Right kidney (tissue), 1 donor: ENCODE results near the gene WDR53.
"Not testable (repeated sequence)": the region's sequence is repeated elsewhere in the genome, so short reads cannot be mapped to it uniquely, and the experiment has no call there.

ENCODE experiments used
- DNase-seq: peaks from one replicate; pipeline ENCODE4 v3.0.0-alpha.2; 2016

The WDR53 gene

DNA sequence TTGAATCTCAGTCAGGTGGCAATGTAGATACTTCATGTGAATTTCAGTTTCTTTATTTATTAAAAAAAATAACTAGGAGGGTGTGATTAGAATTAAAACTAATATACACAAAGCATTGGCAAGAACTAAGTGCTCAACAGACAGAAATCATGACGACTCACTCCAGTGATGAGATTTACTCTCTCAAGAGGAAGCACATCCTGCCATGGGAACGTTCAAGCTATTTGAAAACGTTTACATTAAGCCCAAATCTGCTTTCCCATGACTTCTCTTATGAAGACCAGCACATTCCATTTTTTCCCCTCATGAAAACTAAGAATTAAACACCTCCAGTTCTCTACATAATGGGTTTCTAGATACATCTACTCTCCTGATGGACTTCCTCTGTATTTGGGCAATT lies 8.5 kb downstream of the WDR53 start:
- DNase-seq = no peak

- DNase-seq = no peak
Observed at GRCh38 chr3:196558476-196558875, 9.9 kb downstream of the WDR53 start.

GRCh38 chr3:196557236-196557635 lies 11.1 kb downstream of the WDR53 start:
- DNase-seq = no peak

DNA sequence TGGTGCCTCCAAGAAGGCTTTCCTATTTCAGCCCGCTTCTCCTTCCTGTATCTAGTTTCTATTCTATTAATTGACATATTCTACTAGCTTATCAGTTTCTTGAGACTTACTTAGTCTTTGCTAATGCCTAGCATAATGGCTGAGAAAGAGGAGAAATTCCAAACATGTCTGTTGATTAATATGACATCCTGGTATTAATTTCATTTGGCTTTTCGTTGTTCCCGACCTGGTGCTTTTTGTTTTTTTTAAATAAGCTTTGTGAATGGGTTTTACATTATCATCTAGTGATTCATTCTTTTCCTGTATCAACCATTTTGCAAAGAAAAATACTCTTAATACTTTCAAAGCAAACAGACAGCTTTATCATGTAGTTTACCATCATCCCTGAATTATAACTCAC lies 13.1 kb downstream of the WDR53 start:
- no peak for DNase-seq

DNA sequence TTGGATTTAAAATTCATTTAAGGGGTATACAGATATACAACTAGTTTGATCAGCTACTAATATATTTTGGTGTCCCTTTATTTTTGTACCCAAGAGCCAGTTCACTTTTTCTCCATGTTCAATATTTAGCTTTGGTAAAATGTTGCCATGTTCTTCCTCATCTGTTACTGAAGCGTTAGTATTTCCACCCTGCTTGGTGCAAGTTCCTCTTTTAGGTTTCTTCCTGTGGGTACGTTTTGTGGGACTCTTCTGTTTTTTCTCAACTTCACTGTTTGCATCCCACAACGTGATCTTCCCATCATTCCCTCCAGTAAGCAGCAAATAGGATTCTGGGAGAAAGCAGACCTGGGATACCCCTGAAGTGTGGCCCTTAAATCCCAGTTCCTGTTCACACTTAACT lies 14.1 kb downstream of the WDR53 start:
- no peak for DNase-seq

DNA sequence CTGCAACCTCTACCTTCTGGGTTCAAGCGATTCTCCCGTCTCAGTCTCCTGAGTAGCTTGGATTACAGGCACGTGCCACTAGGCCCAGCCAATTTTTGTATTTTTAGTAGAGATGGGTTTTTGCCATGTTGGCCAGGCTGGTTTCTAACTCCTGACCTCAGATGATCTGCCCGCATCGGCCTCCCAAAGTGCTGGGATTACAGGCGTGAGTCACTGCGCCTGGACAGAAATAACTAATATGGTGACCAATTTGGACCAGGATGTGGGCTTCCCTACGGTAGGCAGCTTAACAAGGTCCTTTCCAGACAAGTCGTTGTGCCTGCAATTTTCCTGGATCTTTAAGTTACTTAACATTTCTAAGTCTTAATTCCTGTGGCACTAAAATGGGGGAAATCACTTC lies 14.8 kb downstream of the WDR53 start:
- no peak for DNase-seq

- DNase-seq = no peak
Observed at GRCh38 chr3:196552253-196552652, 16.1 kb downstream of the WDR53 start.

- DNase-seq = not testable (repeated sequence)
Observed at GRCh38 chr3:196550172-196550571, 18.2 kb downstream of the WDR53 start.

- DNase-seq = not testable (repeated sequence)
Observed at GRCh38 chr3:196549312-196549711, 19.0 kb downstream of the WDR53 start.

DNA sequence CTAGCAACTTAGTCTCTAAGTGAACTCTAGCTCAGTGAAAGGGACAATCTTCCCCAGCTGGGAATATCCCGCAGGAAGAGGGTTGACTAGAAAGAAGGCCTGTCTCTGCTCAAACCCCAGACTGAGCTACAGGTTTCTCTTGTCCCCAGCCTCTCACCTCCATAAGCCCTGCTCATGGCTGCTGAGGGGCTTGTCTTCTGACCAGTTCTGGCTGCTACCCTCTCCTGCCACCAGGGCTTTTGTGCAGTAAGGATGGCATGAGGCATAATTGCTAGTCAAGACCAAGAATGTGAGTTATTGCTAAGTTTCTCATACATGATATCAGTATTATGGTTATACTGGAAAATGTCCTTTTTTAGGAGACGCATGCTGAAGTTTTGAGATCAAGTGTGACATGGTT lies 21.3 kb downstream of the WDR53 start:
- DNase-seq = no peak

DNA sequence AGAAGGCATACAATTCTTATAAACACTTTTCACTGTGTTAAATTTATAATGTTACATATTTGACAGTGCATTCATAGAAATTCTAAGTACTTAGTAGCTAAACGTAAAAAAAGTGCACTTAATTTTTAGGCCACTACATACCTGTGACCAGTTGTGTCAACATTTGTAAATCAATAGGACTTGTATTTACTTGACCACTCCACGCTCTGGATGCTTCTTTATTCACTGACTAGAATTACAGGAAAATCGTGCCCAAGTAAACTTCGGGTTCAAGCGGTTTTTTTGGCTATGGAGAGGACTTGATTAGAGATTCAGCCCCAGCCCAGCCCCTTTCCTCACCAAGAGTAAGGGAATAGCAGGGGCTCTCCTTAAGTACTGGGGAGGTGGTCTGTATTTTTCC lies 21.8 kb downstream of the WDR53 start:
- DNase-seq = no peak

DNA sequence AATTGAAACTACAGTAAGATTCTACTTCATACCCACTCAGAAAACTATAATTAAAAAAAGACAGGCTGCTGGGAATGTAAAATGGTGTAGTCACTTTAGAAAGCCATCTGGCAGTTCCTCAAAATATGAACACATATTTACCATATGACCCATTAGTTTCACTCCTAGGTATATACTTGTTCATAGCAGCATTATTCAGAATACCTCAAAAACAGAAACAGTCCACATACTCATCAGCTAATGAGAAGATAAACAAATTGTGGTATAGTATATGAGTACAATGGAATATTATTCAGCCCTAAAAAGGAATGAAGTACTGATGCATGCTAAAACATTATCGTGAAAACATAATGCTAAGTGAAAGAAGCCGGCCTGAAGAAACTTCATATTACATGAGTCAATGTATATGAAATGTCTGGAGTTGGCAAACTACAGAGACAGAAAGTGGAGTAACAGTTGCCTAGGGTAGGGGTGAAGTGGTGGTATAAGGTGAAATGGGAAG lies 23.8 kb downstream of the WDR53 start:
- no peak for DNase-seq

DNA sequence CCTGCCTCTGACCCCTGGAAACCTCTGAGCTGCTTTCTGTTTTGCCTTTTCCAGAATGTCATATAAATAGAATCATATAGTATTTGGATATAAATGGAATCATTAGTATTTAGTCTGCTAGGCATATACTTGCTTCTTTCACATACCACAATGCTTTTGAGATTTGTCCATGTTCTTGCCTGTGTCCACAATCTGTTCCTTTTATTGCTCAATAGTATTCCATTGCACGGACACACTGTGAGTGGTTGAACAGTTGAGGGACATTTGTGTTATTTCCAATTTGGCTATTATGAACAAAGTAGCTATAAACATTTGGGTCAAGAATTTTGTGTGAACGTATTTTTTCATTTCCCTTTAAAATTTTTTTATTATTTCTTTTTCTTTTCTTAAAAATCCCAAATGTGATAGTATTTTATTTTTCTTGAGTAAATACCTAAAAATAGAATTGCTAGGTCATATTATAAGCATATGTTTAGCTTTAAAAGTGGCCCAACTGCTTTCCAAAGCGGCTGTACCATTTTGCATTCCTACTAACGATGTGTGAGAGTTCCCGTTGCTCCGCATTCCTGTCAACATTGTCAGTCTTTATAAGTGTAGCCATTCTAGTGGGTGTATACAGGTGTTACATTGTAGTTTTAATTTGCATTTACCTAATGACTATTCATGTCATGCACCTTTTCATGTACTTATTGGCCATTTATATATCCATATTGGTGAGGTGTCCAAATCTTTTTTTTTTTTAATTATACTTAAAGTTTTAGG lies 26.5 kb downstream of the WDR53 start:
- no peak for DNase-seq

- DNase-seq = no peak
Observed at GRCh38 chr3:196537319-196537984, 30.9 kb downstream of the WDR53 start.

DNA sequence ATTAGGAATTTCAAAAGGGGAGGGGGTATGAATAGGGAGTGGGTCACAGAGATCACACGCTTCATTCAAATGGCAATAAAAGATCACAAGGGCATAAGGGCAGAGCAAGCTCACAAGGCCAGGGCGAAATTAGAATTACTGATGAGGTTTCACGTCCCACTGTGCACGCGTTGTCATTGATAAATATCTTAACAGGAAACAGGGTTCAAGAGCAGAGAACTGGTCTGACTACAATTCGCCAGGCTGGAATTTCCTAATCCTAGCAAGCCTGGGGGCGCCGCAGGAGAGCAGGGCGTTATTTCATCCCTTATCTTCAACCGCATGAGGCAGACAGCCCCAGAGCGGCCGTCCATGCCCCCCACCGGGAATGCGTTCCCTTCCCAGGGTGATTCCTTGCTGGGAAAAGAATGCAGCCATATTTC lies 35.1 kb downstream of the WDR53 start:
- DNase-seq = no peak

DNA sequence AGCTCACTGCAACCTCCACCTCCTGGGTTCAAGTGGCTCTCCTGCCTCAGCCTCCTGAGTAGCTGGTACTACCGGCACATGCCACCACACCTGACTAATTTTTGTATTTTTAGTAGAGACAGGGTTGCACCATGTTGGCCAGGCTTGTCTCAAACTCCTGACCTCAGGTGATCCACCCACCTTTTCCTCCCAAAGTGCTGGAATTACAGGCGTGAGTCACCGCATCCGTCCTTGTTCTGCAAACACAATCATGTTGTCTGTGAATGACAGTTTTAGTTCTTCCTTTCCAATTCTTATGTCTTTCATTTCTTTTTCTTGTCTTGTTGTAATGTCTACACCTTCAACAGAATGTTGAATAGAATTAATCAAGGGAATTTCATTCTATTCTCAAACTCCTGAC lies 36.9 kb downstream of the WDR53 start:
- no peak for DNase-seq

DNA sequence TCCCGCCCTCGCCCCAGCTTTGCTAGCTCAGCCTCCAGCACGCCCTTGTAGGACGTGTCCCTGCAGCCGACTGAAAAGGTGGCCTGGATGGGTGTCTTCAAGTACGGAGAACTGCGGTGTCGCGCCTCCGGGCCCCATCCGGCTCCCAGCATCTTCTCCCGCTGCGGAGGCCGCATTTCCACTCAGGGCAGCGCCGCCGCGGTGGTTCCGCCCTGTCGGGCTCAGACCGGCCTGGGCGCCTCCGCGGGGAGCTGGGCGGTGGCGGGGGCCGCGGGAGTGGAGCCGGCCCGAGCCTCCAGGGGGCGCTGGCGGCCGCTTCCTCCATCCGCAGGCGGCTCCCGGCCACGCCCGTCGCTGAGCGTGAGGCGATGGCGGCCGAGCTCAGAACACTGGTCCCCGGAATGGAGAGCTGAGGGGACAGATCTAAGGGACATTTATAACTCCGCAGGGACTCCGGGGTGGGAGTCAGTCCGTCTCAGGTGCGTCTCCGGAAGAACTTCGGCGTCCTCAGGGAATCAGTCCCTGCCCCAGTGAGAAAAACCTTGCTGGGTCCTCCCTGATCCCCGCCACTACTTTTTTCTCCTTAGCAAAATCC lies 39.6 kb downstream of the WDR53 start:
- DNase-seq = peak; percentile 86

DNA sequence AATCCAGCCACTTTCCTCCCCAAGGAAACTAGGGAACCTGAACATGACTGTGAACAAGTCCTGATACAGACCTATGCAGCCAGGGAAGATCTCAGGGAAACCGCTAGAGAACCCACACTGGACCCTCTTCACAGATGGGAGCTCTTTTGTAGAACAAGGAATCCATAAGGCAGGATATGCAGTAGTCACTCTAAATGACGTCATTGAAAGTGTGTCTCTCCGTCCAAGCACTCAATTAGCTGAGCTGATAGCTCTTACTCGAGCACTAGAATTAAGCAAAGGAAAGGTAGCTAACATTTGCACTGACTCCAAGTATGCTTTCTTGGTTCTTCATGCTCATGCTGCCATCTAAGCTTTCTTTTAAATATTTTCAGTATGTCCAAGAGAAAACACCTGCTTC lies 43.2 kb downstream of the WDR53 start:
- no peak for DNase-seq

DNA sequence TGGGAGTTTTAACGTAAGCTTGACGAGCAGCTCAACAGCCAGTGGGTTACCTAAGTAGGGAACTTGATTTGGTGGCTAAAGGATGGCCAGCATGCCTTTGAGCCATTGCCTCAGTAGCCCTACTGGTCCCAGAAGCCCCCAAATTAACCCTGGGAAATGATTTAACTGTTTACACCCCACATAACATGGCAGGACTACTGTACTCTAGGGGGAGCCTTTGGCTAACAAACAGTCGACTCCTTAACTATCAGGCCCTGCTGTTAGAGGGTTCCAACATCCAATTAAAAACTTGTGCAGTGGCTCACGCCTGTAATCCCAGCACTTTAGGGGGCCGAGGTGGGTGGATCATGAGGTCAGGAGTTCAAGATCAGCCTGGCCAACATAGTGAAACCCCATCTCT lies 43.8 kb downstream of the WDR53 start:
- DNase-seq = no peak

DNA sequence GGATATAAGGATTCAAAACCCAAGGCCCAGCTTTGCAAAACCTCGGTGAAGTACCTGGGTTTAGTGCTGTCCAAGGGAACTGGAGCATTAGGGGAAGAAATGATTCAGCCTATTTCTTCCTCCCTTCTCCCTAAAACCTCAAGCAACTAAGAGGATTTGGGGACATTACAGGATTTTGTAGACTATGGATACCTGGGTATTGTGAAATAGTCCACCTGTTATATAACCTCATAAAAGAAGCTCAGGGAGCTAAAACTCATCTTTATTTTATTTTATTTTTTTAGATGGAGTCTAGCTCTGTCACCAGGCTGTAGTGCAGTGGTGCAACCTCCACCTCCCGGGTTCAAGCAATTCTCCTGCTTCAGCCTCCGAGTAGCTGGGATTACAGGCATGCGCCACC lies 44.5 kb downstream of the WDR53 start:
- no peak for DNase-seq

- DNase-seq = not testable (repeated sequence)
Observed at GRCh38 chr3:196521291-196521690, 47.1 kb downstream of the WDR53 start.

DNA sequence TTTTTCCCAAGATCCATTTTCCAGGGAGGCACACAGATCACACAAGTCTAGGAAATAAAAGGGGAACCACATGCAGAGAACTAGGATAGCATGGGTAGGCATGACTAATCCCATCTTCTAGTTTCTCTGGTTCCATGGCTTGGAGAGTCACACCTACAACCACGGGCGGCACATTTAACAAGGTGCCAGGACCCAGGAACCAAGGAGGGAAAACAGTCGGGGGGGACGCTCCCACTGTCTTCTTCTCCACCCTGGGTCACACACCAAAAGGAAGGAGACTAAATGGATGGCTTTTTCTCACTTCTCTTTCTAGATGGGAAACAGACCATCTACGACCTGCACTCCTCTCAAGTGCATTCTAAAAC lies 48.7 kb downstream of the WDR53 start:
- peak; percentile 27 for DNase-seq

DNA sequence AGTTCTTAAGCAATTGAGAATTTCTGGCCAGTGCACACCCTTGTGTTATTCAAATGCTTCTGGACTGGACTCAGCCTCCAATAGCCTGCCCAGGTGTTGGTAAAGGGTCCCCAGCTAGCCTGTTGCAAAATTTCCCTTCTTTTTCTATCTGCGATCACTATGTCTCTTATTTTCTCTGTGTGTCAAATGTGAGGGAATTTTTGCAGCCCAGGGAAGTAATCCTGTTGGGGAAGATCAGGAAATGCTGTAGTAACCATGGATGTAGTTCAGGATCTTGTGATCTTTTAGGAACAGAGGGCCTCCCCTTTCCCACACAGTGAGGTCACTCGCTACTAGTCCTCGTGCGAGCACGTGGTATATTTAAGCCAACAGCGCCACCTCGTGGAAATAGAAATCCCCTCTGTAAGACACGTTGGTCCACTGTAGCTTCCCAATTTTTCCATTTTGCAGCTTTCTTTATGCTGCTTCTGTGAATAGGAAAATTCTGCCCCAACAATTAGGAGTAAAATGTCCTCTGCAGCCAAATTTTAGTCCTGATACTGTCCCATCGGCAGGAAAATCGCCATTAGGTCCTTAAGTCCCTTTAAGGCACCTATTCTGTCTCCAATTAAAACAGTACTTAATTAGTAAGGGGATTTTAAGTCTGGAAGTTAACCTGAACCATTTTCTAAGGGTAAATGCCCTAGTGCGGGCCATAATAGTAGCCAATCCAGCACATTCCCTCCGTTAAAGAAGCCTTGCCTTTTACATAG lies 49.2 kb downstream of the WDR53 start:
- DNase-seq = no peak
